SU-DHL-6 (cell line): ENCODE measurements around the gene MSX1.

ENCODE experiments used
- H2AFZ ChIP-seq: fragments of 200-600 bp; sonication (generic); 2 replicates; pipeline ENCODE4 v1.6.1; 2014; ENCODE audit warnings: low read depth, mild to moderate bottlenecking, moderate library complexity, mixed read lengths, antibody characterized with exemption, low read length; ENCODE audit not compliant: severe bottlenecking
- H3F3A ChIP-seq: fragments of 200-600 bp; shearing (Covaris generic); 2 replicates; pipeline ENCODE4 v1.6.0; 2016; ENCODE audit warnings: antibody characterized with exemption, mild to moderate bottlenecking; ENCODE audit not compliant: insufficient read depth
- H3K27ac ChIP-seq: fragments of 200-600 bp; sonication (generic); 2 replicates; pipeline ENCODE4 v1.5.1; 2016; ENCODE audit warnings: low read depth, mild to moderate bottlenecking, low read length, moderate library complexity, mixed read lengths
- H3K27me3 ChIP-seq: fragments of 200-600 bp; sonication (generic), shearing (Covaris generic); 2 replicates; pipeline ENCODE4 v1.6.0; 2014; ENCODE audit warnings: mild to moderate bottlenecking, low read length
- H3K36me3 ChIP-seq: fragments of 200-600 bp; sonication (generic); 2 replicates; pipeline ENCODE4 v1.6.1; 2014; ENCODE audit warnings: mild to moderate bottlenecking, low read length, mixed read lengths
- H3K4me2 ChIP-seq: fragments of 300-600, 200-600 bp; shearing (Covaris generic), sonication (generic); 2 replicates; pipeline ENCODE4 v1.6.0; 2014; ENCODE audit warnings: low read length, low read depth, mild to moderate bottlenecking; ENCODE audit not compliant: poor library complexity, severe bottlenecking
- H3K4me3 ChIP-seq: fragments of 200-600 bp; sonication (generic); 2 replicates; pipeline ENCODE4 v1.5.1; 2014; ENCODE audit warnings: antibody characterized with exemption, low read length, mild to moderate bottlenecking, mixed read lengths; ENCODE audit not compliant: insufficient read depth, poor library complexity, severe bottlenecking
- H3K79me2 ChIP-seq: fragments of 200-600 bp; sonication (generic); 2 replicates; pipeline ENCODE4 v1.6.1; 2014; ENCODE audit warnings: mild to moderate bottlenecking, low read length, moderate library complexity; ENCODE audit not compliant: insufficient read depth
- H3K9ac ChIP-seq: fragments of 200-600 bp; sonication (generic); 2 replicates; pipeline ENCODE4 v1.7.0; 2014; ENCODE audit warnings: mild to moderate bottlenecking, low read length
- H3K9me2 ChIP-seq: fragments of 200-600 bp; sonication (generic); replicated peaks from 2 replicates; pipeline ENCODE4 v1.6.1; 2014; ENCODE audit warnings: low read length; ENCODE audit not compliant: insufficient read depth
- H3K9me3 ChIP-seq: fragments of 200-600 bp; sonication (generic); 2 replicates; pipeline ENCODE4 v1.6.1; 2014; ENCODE audit warnings: low read length, mixed read lengths; ENCODE audit not compliant: insufficient read depth
- H4K20me1 ChIP-seq: fragments of 200-600 bp; sonication (generic); 2 replicates; pipeline ENCODE4 v1.6.1; 2014; ENCODE audit warnings: low read depth, mild to moderate bottlenecking, antibody characterized with exemption, low read length, moderate library complexity, mixed read lengths
- EZH2phosphoT487 ChIP-seq: fragments of 200-600 bp; sonication (generic), shearing (Covaris generic); conservative IDR thresholded peaks from 2 replicates; pipeline ENCODE4 v1.6.1; 2018; ENCODE audit warnings: mild to moderate bottlenecking, antibody characterized with exemption, low read length, moderate library complexity, mixed read lengths
- TF ChIP-seq, protein P1 (sequence below): fragments of 200-600 bp; sonication (generic); IDR thresholded peaks from one replicate; pipeline ENCODE4 v1.5.1; 2017; ENCODE audit warnings: antibody characterized with exemption, mild to moderate bottlenecking, low read length, moderate library complexity; ENCODE audit not compliant: insufficient read depth, poor library complexity, severe bottlenecking

MSX1 gene

GRCh38 chr4:4913147-4913561 is 53.7 kb downstream of the MSX1 start:
- H3F3A ChIP-seq, result no peaks in the 10 kb centered on the region
- no peak overlapping the region for H3K9ac ChIP-seq
- H3K4me2 ChIP-seq, result no peak overlapping the region
- TF ChIP-seq, protein P1, sequence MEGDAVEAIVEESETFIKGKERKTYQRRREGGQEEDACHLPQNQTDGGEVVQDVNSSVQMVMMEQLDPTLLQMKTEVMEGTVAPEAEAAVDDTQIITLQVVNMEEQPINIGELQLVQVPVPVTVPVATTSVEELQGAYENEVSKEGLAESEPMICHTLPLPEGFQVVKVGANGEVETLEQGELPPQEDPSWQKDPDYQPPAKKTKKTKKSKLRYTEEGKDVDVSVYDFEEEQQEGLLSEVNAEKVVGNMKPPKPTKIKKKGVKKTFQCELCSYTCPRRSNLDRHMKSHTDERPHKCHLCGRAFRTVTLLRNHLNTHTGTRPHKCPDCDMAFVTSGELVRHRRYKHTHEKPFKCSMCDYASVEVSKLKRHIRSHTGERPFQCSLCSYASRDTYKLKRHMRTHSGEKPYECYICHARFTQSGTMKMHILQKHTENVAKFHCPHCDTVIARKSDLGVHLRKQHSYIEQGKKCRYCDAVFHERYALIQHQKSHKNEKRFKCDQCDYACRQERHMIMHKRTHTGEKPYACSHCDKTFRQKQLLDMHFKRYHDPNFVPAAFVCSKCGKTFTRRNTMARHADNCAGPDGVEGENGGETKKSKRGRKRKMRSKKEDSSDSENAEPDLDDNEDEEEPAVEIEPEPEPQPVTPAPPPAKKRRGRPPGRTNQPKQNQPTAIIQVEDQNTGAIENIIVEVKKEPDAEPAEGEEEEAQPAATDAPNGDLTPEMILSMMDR, result no peak
- TF ChIP-seq EZH2phosphoT487, result no peak
- no peaks in the 10 kb centered on the region for H4K20me1 ChIP-seq
- H2AFZ ChIP-seq, result no peak overlapping the region
- H3K9me3 ChIP-seq, result no peaks in the 10 kb centered on the region
- no peak overlapping the region for H3K27ac ChIP-seq
- H3K4me3 ChIP-seq, result no peak overlapping the region
- no peaks in the 10 kb centered on the region for H3K9me2 ChIP-seq
- H3K36me3 ChIP-seq, result no peaks in the 10 kb centered on the region
- H3K27me3 ChIP-seq, result no peaks in the 10 kb centered on the region
- no peaks in the 10 kb centered on the region for H3K79me2 ChIP-seq
